DOHH2 (cell line): ENCODE data around the gene LCN2.

Experiments used
- H3F3A ChIP-seq: fragments of 200-600 bp; sonication (generic), shearing (Covaris generic); 2 replicates; pipeline ENCODE4 v1.6.0; 2016; ENCODE audit warnings: antibody characterized with exemption, mild to moderate bottlenecking; ENCODE audit not compliant: control insufficient read depth, insufficient read depth
- H3K27ac ChIP-seq: fragments of 200-600 bp; sonication (generic); 2 replicates; pipeline ENCODE4 v1.5.1; 2014; ENCODE audit warnings: low read depth, mild to moderate bottlenecking, low read length, moderate library complexity
- H3K27me3 ChIP-seq: fragments of 200-600 bp; sonication (generic); 2 replicates; pipeline ENCODE4 v1.6.1; 2014; ENCODE audit warnings: mild to moderate bottlenecking, low read length, mixed read lengths; ENCODE audit not compliant: control insufficient read depth
- H3K36me3 ChIP-seq: fragments of 200-600 bp; sonication (generic); 2 replicates; pipeline ENCODE4 v1.6.1; 2014; ENCODE audit warnings: mild to moderate bottlenecking, low read length, moderate library complexity, mixed read lengths; ENCODE audit not compliant: control insufficient read depth
- H3K4me1 ChIP-seq: fragments of 200-600 bp; sonication (generic); 2 replicates; pipeline ENCODE4 v1.6.1; 2014; ENCODE audit warnings: mild to moderate bottlenecking, low read length, mixed read lengths; ENCODE audit not compliant: control insufficient read depth
- H3K4me2 ChIP-seq: fragments of 200-600 bp; sonication (generic); 2 replicates; pipeline ENCODE4 v1.6.0; 2014; ENCODE audit warnings: mild to moderate bottlenecking, low read length, moderate library complexity
- H3K4me3 ChIP-seq: fragments of 200-600 bp; sonication (generic); 2 replicates; pipeline ENCODE4 v1.5.1; 2014; ENCODE audit warnings: mild to moderate bottlenecking, low read length, mixed read lengths
- H3K79me2 ChIP-seq: fragments of 200-600 bp; sonication (generic); 2 replicates; pipeline ENCODE4 v1.6.1; 2014; ENCODE audit warnings: mild to moderate bottlenecking, low read length, mixed read lengths; ENCODE audit not compliant: control insufficient read depth
- H3K9me2 ChIP-seq: fragments of 200-600 bp; sonication (generic); replicated peaks from 2 replicates; pipeline ENCODE4 v1.6.1; 2014; ENCODE audit warnings: mild to moderate bottlenecking, low read length, mixed read lengths; ENCODE audit not compliant: control insufficient read depth
- H3K9me3 ChIP-seq: fragments of 200-600 bp; sonication (generic); 2 replicates; pipeline ENCODE4 v1.6.1; 2014; ENCODE audit warnings: antibody characterized with exemption, low read length, mixed read lengths; ENCODE audit not compliant: control insufficient read depth, insufficient read depth
- H4K20me1 ChIP-seq: fragments of 200-600 bp; sonication (generic); 2 replicates; pipeline ENCODE4 v1.6.0; 2014; ENCODE audit warnings: low read depth, mild to moderate bottlenecking, antibody characterized with exemption, low read length, moderate library complexity; ENCODE audit not compliant: control insufficient read depth, insufficient read depth
- CTCF ChIP-seq: fragments of 200-600 bp; sonication (generic); IDR thresholded peaks from one replicate; pipeline ENCODE4 v1.5.1; 2014; ENCODE audit warnings: antibody characterized with exemption, mild to moderate bottlenecking, low read depth, low read length; ENCODE audit not compliant: poor library complexity, severe bottlenecking
- EZH2phosphoT487 ChIP-seq: fragments of 200-600 bp; sonication (generic); IDR thresholded peaks from 2 replicates; pipeline ENCODE4 v1.6.1; 2017; ENCODE audit warnings: borderline replicate concordance, mild to moderate bottlenecking, antibody characterized with exemption, low read length, moderate library complexity, mixed read lengths

The LCN2 gene

GRCh38 chr9:128106181-128106939, 42.9 kb upstream of the LCN2 start:
- Histone ChIP-seq H3K36me3 (peaks cover 68% of the 10 kb centered on the region), H3K79me2 (no peaks in the 10 kb centered on the region), H3K4me3 (no peak overlapping the region), H3K4me2 (no peak overlapping the region), H3K27ac (no peak overlapping the region), H3K4me1 (no peaks in the 10 kb centered on the region), H3K27me3 (no peaks in the 10 kb centered on the region), H3K9me3 (no peaks in the 10 kb centered on the region), H3F3A (0 out of 2 replicates have a peak, but pooled peaks cover 3% of the 10 kb centered on the region), H3K9me2 (no peaks in the 10 kb centered on the region), H4K20me1 (no peaks in the 10 kb centered on the region)
- TF ChIP-seq EZH2phosphoT487 (no peak), CTCF (no peak)

- TF ChIP-seq CTCF: no peak
- TF ChIP-seq EZH2phosphoT487: no peak
- H3K27ac ChIP-seq: no peak overlapping the region
- H3K4me1 ChIP-seq: no peaks in the 10 kb centered on the region
- H3K4me3 ChIP-seq: no peak overlapping the region
- H3F3A ChIP-seq: 0 out of 2 replicates have a peak, but pooled peaks cover 3% of the 10 kb centered on the region
- H3K9me2 ChIP-seq: no peaks in the 10 kb centered on the region
- no peak overlapping the region for H3K4me2 ChIP-seq
- H3K79me2 ChIP-seq: no peaks in the 10 kb centered on the region
- peaks cover 67% of the 10 kb centered on the region for H3K36me3 ChIP-seq
- no peaks in the 10 kb centered on the region for H3K27me3 ChIP-seq
- no peaks in the 10 kb centered on the region for H3K9me3 ChIP-seq
- no peaks in the 10 kb centered on the region for H4K20me1 ChIP-seq
These were observed 42.2 kb upstream of the LCN2 start for GRCh38 chr9:128106940-128107467.

- Histone ChIP-seq H3K9me3 (no peaks in the 10 kb centered on the region), H3K27ac (no peak overlapping the region), H3K79me2 (no peaks in the 10 kb centered on the region), H3K4me1 (no peaks in the 10 kb centered on the region), H3F3A (0 out of 2 replicates have a peak, but pooled peaks cover 3% of the 10 kb centered on the region), H3K4me3 (no peak overlapping the region), H3K27me3 (no peaks in the 10 kb centered on the region), H3K4me2 (no peak overlapping the region), H3K36me3 (peaks cover 63% of the 10 kb centered on the region), H3K9me2 (no peaks in the 10 kb centered on the region), H4K20me1 (no peaks in the 10 kb centered on the region)
- TF ChIP-seq CTCF: no peak
- no peak for TF ChIP-seq EZH2phosphoT487
These were observed 41.6 kb upstream of the LCN2 start for GRCh38 chr9:128107468-128108268.
